ENCODE data around the gene RHBDF2. TPM values are rescaled to one million over a fixed set of nuclear protein-coding genes. Genes with fewer than 3 reads are reported as not detected.

The RHBDF2 gene
- total and polyA plus RNA-seq, 8 donors: 7.5 to 61.7 (median 11.0) TPM

DNA sequence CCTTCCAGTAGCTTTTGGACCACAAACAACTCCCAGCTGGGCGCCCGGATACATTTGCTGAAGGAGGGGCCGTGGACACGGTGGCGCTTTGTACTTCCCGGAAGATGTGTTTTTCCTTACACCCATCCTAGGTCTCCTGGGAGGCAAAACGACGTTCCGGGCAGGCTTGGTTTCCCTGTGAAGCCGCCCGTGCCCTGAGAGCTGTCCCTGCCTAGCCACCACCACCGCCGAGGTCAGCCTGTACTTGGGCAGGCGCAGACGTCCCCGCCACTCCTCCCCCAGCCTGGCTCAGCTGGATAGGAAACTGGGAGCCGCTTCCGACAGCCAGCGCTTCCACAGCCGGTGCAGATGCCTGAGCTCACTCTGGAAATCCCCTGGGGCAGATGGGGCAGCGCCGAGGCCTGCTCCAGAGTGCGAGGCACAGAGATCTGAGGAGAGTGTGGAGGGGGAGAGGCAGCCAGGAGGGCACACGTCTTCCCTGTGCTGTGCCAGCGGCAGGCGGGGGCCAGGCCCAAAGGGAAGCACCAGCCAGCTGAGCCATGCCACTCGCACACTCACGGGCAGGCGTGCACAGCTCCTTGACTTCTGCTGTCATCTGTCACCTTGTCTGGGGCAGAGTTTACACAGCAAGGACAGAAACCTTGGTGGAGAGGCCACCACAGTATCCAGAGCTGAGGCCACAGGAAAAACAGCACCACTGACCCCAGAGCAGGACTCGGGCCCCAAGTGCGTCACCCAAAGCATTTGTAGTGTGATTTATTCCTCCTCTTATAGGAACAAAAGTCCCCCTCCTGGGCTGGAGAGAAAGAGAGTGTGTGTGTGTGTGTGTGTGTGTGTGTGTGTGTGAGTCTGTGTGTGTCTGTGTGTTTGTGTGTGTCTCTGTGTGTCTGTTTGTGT is 3.0 kb downstream of the RHBDF2 start:
- Histone ChIP-seq H3K36me3 (peaks cover 0 to 15% of the 10 kb centered on the region in 2 donors), H3K9me3 (no peaks in the 10 kb centered on the region), H3K4me1 (peaks cover 41 to 89% of the 10 kb centered on the region in 2 donors), H3K27me3 (no peaks in the 10 kb centered on the region), H3K4me3 (peak overlapping the region in 1 of 2 donors; percentile 25), H3K27ac (peak overlapping the region; percentile 79 to 87)
- DNase-seq (peak in 3 of 4 donors; percentile 74 to 89 (median 81)), ATAC-seq (peak; percentile 62)
- intact Hi-C loops (cut with DNase I): no loop called here
- TF ChIP-seq, protein P1, sequence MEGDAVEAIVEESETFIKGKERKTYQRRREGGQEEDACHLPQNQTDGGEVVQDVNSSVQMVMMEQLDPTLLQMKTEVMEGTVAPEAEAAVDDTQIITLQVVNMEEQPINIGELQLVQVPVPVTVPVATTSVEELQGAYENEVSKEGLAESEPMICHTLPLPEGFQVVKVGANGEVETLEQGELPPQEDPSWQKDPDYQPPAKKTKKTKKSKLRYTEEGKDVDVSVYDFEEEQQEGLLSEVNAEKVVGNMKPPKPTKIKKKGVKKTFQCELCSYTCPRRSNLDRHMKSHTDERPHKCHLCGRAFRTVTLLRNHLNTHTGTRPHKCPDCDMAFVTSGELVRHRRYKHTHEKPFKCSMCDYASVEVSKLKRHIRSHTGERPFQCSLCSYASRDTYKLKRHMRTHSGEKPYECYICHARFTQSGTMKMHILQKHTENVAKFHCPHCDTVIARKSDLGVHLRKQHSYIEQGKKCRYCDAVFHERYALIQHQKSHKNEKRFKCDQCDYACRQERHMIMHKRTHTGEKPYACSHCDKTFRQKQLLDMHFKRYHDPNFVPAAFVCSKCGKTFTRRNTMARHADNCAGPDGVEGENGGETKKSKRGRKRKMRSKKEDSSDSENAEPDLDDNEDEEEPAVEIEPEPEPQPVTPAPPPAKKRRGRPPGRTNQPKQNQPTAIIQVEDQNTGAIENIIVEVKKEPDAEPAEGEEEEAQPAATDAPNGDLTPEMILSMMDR (IDR thresholded peaks at IDR 0.05): no peak

GRCh38 chr17:76497699-76497978 is 3.6 kb downstream of the RHBDF2 start:
- peaks cover 45 to 91% of the 10 kb centered on the region in 2 donors for H3K4me1 ChIP-seq
- peak overlapping the region; percentile 79 for H3K27ac ChIP-seq
- H3K9me3 ChIP-seq: no peaks in the 10 kb centered on the region
- no peaks in the 10 kb centered on the region for H3K27me3 ChIP-seq
- peak overlapping the region in 1 of 2 donors; percentile 25 for H3K4me3 ChIP-seq
- ATAC-seq (no peak), DNase-seq (no peak)
- TF ChIP-seq, protein P1 (IDR thresholded peaks at IDR 0.05): no peak
- H3K36me3 ChIP-seq: peaks cover 0 to 15% of the 10 kb centered on the region in 2 donors
- intact Hi-C loops (cut with DNase I): no loop called here

GRCh38 chr17:76496464-76496863 is 4.8 kb downstream of the RHBDF2 start:
- Histone ChIP-seq H3K36me3 (peaks cover 0 to 15% of the 10 kb centered on the region in 2 donors), H3K4me1 (peaks cover 36 to 91% of the 10 kb centered on the region in 2 donors), H3K27me3 (no peaks in the 10 kb centered on the region), H3K9me3 (no peaks in the 10 kb centered on the region), H3K27ac (peak overlapping the region in 1 of 2 donors; percentile 97), H3K4me3 (no peak overlapping the region)
- ATAC-seq (no peak), DNase-seq (no peak)
- TF ChIP-seq, protein P1 (IDR thresholded peaks at IDR 0.05): no peak
- intact Hi-C loops (cut with DNase I): no loop called here

DNA sequence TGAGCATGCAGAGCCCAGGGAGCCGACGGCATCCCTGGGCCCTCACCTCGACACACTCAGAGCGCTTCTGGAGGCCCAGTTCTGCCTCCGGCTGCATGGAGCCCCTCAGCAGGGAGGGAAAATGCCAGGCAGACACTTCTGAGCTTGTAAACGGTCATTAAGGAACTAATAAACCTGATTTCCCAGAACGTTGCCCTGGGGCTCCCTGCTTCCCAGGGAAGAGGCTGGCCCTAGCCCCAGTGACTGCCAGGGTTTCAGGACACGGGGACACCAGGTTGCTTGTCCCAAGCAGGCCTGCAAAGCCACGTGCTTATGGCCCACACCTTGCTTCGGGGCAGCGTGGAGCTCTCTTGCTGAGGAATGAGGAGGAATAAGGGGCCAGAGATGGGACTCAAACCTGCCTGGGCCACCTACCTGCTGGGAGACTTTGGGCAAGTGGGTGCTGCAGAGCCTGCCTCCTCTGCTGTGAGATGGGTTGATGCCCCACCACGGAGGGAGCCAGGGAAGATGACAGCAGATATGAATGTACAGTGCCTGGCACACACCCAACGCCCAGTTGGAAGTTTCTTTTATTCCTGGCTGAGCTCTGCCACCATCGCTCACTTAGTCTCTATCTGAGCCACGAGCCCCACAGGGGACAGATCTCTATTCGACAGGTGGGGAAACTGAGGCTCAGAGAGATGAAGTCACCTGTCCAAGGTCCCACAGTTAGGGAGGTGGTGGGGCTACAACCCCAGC is 5.4 kb downstream of the RHBDF2 start:
- DNase-seq (no peak), ATAC-seq (no peak)
- Histone ChIP-seq H3K4me1 (peaks cover 36 to 96% of the 10 kb centered on the region in 2 donors), H3K27ac (peak overlapping the region in 1 of 2 donors; percentile 97), H3K36me3 (peaks cover 0 to 15% of the 10 kb centered on the region in 2 donors), H3K4me3 (no peak overlapping the region), H3K27me3 (no peaks in the 10 kb centered on the region), H3K9me3 (no peaks in the 10 kb centered on the region)
- TF ChIP-seq, protein P1 (IDR thresholded peaks at IDR 0.05): no peak
- intact Hi-C loops (cut with DNase I): no loop called here
